CD4-positive, alpha-beta T cell treated with Interleukin-10 for 1 hour (primary cell): Measurements from ENCODE around the gene NAPEPLD.
"Not testable (repeated sequence)": the region's sequence is repeated elsewhere in the genome, so short reads cannot be mapped to it uniquely, and the experiment has no call there.

Source experiments
- DNase-seq: peaks from one replicate; pipeline ENCODE4 v3.0.0-alpha.2; 2020

NAPEPLD gene

GRCh38 chr7:103059471-103059870 lies 89.4 kb downstream of the NAPEPLD start:
- no peak for DNase-seq

- DNase-seq: no peak
Measured at GRCh38 chr7:103058122-103058521, 90.8 kb downstream of the NAPEPLD start.

GRCh38 chr7:103056006-103056405 lies 92.9 kb downstream of the NAPEPLD start:
- not testable (repeated sequence) for DNase-seq

GRCh38 chr7:103051519-103051918 lies 97.4 kb downstream of the NAPEPLD start:
- DNase-seq: no peak
